Subcutaneous abdominal adipose tissue (tissue), 5 donors: ENCODE data around the gene SRSF7.
"Not testable (repeated sequence)": the region's sequence is repeated elsewhere in the genome, so short reads cannot be mapped to it uniquely, and the experiment has no call there.

ENCODE experiments used
- H3K27ac ChIP-seq: one replicate; pipeline ENCODE4 v1.7.0; 2013; ENCODE audit warnings: low read depth, mild to moderate bottlenecking, inconsistent platforms, low read length, moderate library complexity
- H3K27me3 ChIP-seq, 5 donors: one replicate each; pipeline ENCODE4 v1.7.0; 2013; ENCODE audit warnings: low read length in 5 of 5, inconsistent platforms in 1 of 5; ENCODE audit not compliant: control insufficient read depth in 5 of 5, insufficient read depth in 4 of 5
- H3K36me3 ChIP-seq, 5 donors: one replicate each; pipeline ENCODE4 v1.7.0; 2013; ENCODE audit warnings: low read length in 5 of 5; ENCODE audit not compliant: control insufficient read depth in 5 of 5, insufficient read depth in 5 of 5
- H3K4me1 ChIP-seq, 5 donors: one replicate each; pipeline ENCODE4 v1.7.0; 2013; ENCODE audit warnings: low read length in 5 of 5, mild to moderate bottlenecking in 3 of 5, moderate library complexity in 1 of 5; ENCODE audit not compliant: control insufficient read depth in 5 of 5, insufficient read depth in 5 of 5
- H3K4me3 ChIP-seq, 5 donors: one replicate each; pipeline ENCODE4 v1.7.0; 2013; ENCODE audit warnings: low read length in 5 of 5, low read depth in 1 of 5
- H3K9ac ChIP-seq, 5 donors: one replicate each; pipeline ENCODE4 v1.7.0; 2013; ENCODE audit warnings: low read length in 5 of 5, mild to moderate bottlenecking in 4 of 5, moderate library complexity in 3 of 5
- H3K9me3 ChIP-seq, 5 donors: one replicate each; pipeline ENCODE4 v1.7.0; 2013; ENCODE audit warnings: low read length in 5 of 5; ENCODE audit not compliant: control insufficient read depth in 5 of 5
- donor health status: healthy.
- donor health status: healthy.
- donor health status: healthy.
- donor health status: healthy.
- donor health status: healthy.

The SRSF7 gene

GRCh38 chr2:38747007-38747424 is 4.1 kb downstream of the SRSF7 start:
- no peaks in the 10 kb centered on the region for H3K9me3 ChIP-seq
- peaks cover 8 to 46% (median 38%) of the 10 kb centered on the region in 5 donors for H3K4me1 ChIP-seq
- no peak overlapping the region for H3K4me3 ChIP-seq
- peaks cover 48 to 70% (median 66%) of the 10 kb centered on the region in 5 donors for H3K36me3 ChIP-seq
- H3K27me3 ChIP-seq = no peaks in the 10 kb centered on the region
- peak overlapping the region in 1 of 5 donors; percentile 14 for H3K9ac ChIP-seq
- peak overlapping the region; percentile 7 for H3K27ac ChIP-seq

GRCh38 chr2:38745267-38745666 is 5.9 kb downstream of the SRSF7 start:
- H3K9ac ChIP-seq = peak overlapping the region in 1 of 5 donors; percentile 13
- peaks cover 4 to 44% (median 33%) of the 10 kb centered on the region in 5 donors for H3K4me1 ChIP-seq
- H3K36me3 ChIP-seq = peaks cover 48 to 78% (median 70%) of the 10 kb centered on the region in 5 donors
- no peaks in the 10 kb centered on the region for H3K27me3 ChIP-seq
- no peak overlapping the region for H3K4me3 ChIP-seq
- H3K9me3 ChIP-seq = no peaks in the 10 kb centered on the region
- no peak overlapping the region for H3K27ac ChIP-seq

- H3K9me3 ChIP-seq = peaks cover 0 to 3% (median 0%) of the 10 kb centered on the region in 5 donors
- peaks cover 0 to 35% (median 24%) of the 10 kb centered on the region in 5 donors for H3K4me1 ChIP-seq
- H3K9ac ChIP-seq = no peak overlapping the region
- H3K4me3 ChIP-seq = no peak overlapping the region
- H3K27me3 ChIP-seq = no peaks in the 10 kb centered on the region
- peaks cover 48 to 78% (median 66%) of the 10 kb centered on the region in 5 donors for H3K36me3 ChIP-seq
- H3K27ac ChIP-seq = no peak overlapping the region
Measured at GRCh38 chr2:38744399-38744780, 6.8 kb downstream of the SRSF7 start.

DNA sequence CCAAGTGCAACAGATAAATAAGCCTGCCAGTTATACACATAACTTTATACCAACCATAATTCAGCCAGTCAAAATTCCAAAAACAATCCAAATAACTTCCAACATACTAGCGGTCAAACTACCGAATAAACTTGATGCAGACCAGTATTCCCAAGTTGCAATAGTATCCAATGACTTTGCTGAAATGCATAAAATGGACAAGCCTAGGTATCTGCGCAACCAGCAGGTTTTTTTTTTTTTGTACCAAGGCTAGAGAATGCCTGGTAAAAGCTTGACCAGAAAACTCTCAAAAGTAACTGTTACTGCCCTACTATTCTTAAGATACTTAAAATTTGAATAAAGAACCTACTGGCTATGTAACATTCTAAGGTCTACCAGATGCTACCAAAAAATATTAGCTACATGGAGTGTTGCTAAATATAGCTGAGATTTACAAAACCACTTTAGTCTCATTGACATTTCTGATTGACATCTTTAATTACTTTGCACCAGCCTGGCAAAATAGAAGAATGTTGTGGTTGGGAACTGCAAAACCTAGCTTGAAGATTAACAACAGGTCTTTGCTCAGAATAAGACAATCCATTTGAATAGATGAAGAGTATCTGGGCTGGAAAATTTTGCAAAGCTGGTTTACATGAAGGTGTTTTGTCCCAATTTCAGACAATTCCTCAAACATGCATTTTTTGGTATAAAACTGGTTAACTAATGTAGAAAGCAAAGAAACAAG is 7.3 kb downstream of the SRSF7 start:
- Histone ChIP-seq H3K27ac (no peak overlapping the region), H3K4me1 (peaks cover 0 to 31% (median 23%) of the 10 kb centered on the region in 5 donors), H3K9ac (no peak overlapping the region), H3K9me3 (peaks cover 0 to 3% (median 0%) of the 10 kb centered on the region in 5 donors), H3K36me3 (peaks cover 47 to 72% (median 63%) of the 10 kb centered on the region in 5 donors), H3K4me3 (no peak overlapping the region), H3K27me3 (no peaks in the 10 kb centered on the region)

DNA sequence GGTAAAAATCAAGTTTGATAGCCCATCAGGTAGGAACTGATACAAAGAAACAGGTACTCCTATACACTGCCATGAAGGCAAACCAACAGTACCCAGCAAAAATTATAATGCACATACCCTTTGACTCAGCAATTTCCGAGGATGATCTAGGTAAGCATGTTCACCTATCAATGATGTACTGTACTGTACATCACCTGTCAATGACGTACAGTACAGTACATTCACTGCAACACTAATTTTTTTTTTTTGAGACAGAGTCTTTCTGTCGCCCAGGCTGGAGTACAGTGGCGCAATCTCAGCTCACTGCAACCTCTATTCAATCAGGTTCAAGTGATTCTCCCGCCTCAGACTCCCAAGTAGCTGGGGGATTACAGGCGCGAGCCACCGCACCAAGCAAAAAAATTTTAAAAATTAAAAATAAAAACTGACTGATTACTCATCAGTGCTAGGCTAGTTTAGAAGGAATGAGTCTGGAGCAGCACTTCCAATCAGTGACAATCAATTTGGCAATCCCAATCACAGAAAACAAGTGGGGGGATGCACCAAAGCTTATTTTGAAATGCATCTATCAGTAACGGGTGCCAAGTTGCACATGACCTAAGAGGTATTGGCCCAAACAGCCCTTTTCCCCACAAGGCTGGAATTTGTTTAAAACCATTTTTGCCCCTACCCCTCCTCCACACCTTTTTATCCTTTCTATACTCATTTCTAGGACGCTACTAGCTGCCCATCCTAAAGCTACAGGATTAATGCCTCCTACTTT is 8.2 kb downstream of the SRSF7 start:
- peaks cover 0 to 28% (median 20%) of the 10 kb centered on the region in 5 donors for H3K4me1 ChIP-seq
- H3K4me3 ChIP-seq = no peak overlapping the region
- H3K36me3 ChIP-seq = peaks cover 42 to 64% (median 56%) of the 10 kb centered on the region in 5 donors

DNA sequence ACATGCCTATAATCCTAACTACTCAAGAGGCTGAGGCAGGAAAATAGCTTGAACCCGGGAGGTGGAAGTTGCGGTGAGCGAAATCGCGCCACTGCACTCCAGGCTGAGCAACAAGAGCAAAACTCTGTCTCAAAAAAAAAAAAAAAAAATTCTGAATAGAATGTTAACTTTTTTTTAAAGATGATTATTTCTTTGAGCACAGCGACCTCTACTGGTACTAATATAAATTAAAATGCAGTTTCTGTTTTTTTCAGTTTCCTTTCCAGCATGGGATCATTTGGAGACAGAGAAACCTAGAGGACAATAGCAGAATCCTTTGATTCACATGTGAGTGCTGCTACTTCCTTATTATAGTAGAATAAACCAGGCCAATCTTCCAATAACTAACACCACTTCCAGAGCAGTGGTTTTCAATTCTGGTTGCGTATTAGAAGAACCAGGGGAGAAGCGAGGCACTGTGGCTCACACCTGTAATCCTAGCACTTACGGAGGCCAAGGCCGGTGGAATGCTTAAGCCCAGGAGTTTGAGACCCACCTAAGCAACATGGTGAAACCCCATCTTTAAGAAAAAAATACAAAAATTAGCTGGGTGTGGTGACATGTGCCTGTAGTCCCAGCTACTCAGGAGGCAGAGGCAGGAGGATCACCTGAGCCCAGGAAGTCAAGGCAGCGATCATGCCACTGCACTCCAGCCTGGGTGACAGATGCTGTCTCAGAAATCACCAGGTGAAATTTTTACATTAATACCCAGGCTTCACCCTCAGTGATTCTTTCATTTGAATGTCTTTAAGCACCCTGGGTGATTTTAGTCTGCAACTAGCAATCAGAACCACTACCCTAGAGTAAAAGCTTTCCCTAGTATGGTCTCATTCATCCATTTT is 10.1 kb downstream of the SRSF7 start:
- Histone ChIP-seq H3K4me3 (no peak overlapping the region), H3K4me1 (peaks cover 0 to 26% (median 23%) of the 10 kb centered on the region in 5 donors), H3K36me3 (peaks cover 23 to 45% (median 40%) of the 10 kb centered on the region in 5 donors), H3K9ac (no peak overlapping the region), H3K27ac (no peak overlapping the region), H3K9me3 (peaks cover 0 to 3% (median 0%) of the 10 kb centered on the region in 5 donors), H3K27me3 (no peaks in the 10 kb centered on the region)

More for the DNA sequence above, 8.2 kb downstream of the SRSF7 start:
- H3K9me3 ChIP-seq = peaks cover 0 to 3% (median 0%) of the 10 kb centered on the region in 5 donors
- H3K9ac ChIP-seq = no peak overlapping the region
- H3K27ac ChIP-seq = no peak overlapping the region
- no peaks in the 10 kb centered on the region for H3K27me3 ChIP-seq

GRCh38 chr2:38739524-38739923 is 11.6 kb downstream of the SRSF7 start:
- peaks cover 11 to 30% (median 25%) of the 10 kb centered on the region in 5 donors for H3K36me3 ChIP-seq
- peaks cover 0 to 3% (median 0%) of the 10 kb centered on the region in 5 donors for H3K9me3 ChIP-seq
- H3K27ac ChIP-seq = no peak overlapping the region
- no peaks in the 10 kb centered on the region for H3K27me3 ChIP-seq
- H3K4me1 ChIP-seq = peaks cover 0 to 39% (median 23%) of the 10 kb centered on the region in 5 donors
- no peak overlapping the region for H3K4me3 ChIP-seq
- H3K9ac ChIP-seq = no peak overlapping the region

- peaks cover 0 to 3% (median 0%) of the 10 kb centered on the region in 5 donors for H3K9me3 ChIP-seq
- no peak overlapping the region for H3K4me3 ChIP-seq
- H3K4me1 ChIP-seq = peaks cover 0 to 34% (median 18%) of the 10 kb centered on the region in 5 donors
- no peaks in the 10 kb centered on the region for H3K27me3 ChIP-seq
- H3K36me3 ChIP-seq = peaks cover 0 to 23% (median 19%) of the 10 kb centered on the region in 5 donors
- no peak overlapping the region for H3K27ac ChIP-seq
- no peak overlapping the region for H3K9ac ChIP-seq
Measured at GRCh38 chr2:38737925-38738324, 13.2 kb downstream of the SRSF7 start.

GRCh38 chr2:38737000-38737698 is 14.0 kb downstream of the SRSF7 start:
- Histone ChIP-seq H3K36me3 (peaks cover 0 to 22% (median 21%) of the 10 kb centered on the region in 5 donors), H3K4me1 (peaks cover 0 to 34% (median 16%) of the 10 kb centered on the region in 5 donors)
- not testable (repeated sequence) for H3K27ac ChIP-seq, H3K4me3 ChIP-seq, H3K27me3 ChIP-seq, H3K9ac ChIP-seq, H3K9me3 ChIP-seq
